Measurements from ENCODE around the gene DHX40. TPM values are rescaled to one million over a fixed set of nuclear protein-coding genes. Genes with fewer than 3 reads are reported as not detected.

DHX40 gene
- total and polyA plus RNA-seq, 2 of the 8 experiments (the other 6 are each of a cell fraction or from before 2014, with no cell fraction given): 13.5 to 28.3 TPM

- TF ChIP-seq, protein P1, sequence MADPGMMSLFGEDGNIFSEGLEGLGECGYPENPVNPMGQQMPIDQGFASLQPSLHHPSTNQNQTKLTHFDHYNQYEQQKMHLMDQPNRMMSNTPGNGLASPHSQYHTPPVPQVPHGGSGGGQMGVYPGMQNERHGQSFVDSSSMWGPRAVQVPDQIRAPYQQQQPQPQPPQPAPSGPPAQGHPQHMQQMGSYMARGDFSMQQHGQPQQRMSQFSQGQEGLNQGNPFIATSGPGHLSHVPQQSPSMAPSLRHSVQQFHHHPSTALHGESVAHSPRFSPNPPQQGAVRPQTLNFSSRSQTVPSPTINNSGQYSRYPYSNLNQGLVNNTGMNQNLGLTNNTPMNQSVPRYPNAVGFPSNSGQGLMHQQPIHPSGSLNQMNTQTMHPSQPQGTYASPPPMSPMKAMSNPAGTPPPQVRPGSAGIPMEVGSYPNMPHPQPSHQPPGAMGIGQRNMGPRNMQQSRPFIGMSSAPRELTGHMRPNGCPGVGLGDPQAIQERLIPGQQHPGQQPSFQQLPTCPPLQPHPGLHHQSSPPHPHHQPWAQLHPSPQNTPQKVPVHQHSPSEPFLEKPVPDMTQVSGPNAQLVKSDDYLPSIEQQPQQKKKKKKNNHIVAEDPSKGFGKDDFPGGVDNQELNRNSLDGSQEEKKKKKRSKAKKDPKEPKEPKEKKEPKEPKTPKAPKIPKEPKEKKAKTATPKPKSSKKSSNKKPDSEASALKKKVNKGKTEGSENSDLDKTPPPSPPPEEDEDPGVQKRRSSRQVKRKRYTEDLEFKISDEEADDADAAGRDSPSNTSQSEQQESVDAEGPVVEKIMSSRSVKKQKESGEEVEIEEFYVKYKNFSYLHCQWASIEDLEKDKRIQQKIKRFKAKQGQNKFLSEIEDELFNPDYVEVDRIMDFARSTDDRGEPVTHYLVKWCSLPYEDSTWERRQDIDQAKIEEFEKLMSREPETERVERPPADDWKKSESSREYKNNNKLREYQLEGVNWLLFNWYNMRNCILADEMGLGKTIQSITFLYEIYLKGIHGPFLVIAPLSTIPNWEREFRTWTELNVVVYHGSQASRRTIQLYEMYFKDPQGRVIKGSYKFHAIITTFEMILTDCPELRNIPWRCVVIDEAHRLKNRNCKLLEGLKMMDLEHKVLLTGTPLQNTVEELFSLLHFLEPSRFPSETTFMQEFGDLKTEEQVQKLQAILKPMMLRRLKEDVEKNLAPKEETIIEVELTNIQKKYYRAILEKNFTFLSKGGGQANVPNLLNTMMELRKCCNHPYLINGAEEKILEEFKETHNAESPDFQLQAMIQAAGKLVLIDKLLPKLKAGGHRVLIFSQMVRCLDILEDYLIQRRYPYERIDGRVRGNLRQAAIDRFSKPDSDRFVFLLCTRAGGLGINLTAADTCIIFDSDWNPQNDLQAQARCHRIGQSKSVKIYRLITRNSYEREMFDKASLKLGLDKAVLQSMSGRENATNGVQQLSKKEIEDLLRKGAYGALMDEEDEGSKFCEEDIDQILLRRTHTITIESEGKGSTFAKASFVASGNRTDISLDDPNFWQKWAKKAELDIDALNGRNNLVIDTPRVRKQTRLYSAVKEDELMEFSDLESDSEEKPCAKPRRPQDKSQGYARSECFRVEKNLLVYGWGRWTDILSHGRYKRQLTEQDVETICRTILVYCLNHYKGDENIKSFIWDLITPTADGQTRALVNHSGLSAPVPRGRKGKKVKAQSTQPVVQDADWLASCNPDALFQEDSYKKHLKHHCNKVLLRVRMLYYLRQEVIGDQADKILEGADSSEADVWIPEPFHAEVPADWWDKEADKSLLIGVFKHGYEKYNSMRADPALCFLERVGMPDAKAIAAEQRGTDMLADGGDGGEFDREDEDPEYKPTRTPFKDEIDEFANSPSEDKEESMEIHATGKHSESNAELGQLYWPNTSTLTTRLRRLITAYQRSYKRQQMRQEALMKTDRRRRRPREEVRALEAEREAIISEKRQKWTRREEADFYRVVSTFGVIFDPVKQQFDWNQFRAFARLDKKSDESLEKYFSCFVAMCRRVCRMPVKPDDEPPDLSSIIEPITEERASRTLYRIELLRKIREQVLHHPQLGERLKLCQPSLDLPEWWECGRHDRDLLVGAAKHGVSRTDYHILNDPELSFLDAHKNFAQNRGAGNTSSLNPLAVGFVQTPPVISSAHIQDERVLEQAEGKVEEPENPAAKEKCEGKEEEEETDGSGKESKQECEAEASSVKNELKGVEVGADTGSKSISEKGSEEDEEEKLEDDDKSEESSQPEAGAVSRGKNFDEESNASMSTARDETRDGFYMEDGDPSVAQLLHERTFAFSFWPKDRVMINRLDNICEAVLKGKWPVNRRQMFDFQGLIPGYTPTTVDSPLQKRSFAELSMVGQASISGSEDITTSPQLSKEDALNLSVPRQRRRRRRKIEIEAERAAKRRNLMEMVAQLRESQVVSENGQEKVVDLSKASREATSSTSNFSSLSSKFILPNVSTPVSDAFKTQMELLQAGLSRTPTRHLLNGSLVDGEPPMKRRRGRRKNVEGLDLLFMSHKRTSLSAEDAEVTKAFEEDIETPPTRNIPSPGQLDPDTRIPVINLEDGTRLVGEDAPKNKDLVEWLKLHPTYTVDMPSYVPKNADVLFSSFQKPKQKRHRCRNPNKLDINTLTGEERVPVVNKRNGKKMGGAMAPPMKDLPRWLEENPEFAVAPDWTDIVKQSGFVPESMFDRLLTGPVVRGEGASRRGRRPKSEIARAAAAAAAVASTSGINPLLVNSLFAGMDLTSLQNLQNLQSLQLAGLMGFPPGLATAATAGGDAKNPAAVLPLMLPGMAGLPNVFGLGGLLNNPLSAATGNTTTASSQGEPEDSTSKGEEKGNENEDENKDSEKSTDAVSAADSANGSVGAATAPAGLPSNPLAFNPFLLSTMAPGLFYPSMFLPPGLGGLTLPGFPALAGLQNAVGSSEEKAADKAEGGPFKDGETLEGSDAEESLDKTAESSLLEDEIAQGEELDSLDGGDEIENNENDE (IDR thresholded peaks at IDR 0.05; ENCODE audit: insufficient replicate concordance, low read length): peak; percentile 39
- TF ChIP-seq KDM5A (IDR thresholded peaks at IDR 0.05; ENCODE audit: low read length) (no peak), PHF8 (conservative IDR thresholded peaks at IDR 0.05; ENCODE audit: low read depth, low read length) (no peak), TAF1 (IDR thresholded peaks at IDR 0.05; ENCODE audit: low read depth, low read length) (no peak), SP4 (IDR thresholded peaks at IDR 0.05; ENCODE audit: low read length) (no peak), CBX8 (IDR thresholded peaks at IDR 0.05; ENCODE audit: borderline replicate concordance, low read depth, low read length) (no peak)
Measured at GRCh38 chr17:59634632-59635541, 69.5 kb downstream of the DHX40 start (continued).
